Brain microvascular endothelial cell (primary cell): ENCODE results near the gene GPRIN2.

ENCODE experiments used
- DNase-seq: peaks from one replicate; pipeline ENCODE4 v3.0.0-alpha.2; 2020
- H3K27ac ChIP-seq: fragments of 250-450 bp; sonication (Bioruptor Pico); 2 replicates; pipeline ENCODE4 v1.5.1; 2020; ENCODE audit warnings: mild to moderate bottlenecking, moderate library complexity
- H3K27me3 ChIP-seq: fragments of 250-450 bp; sonication (Bioruptor Pico); replicated peaks from 2 replicates; pipeline ENCODE4 v1.5.1; 2020; ENCODE audit warnings: mild to moderate bottlenecking
- H3K36me3 ChIP-seq: fragments of 250-450 bp; sonication (Bioruptor Pico); replicated peaks from 2 replicates; pipeline ENCODE4 v1.5.1; 2020; ENCODE audit warnings: mild to moderate bottlenecking
- H3K4me3 ChIP-seq: 2 replicates; pipeline ENCODE4 v1.5.1; 2011; ENCODE audit warnings: low read depth, mild to moderate bottlenecking, control low read depth, low read length, moderate library complexity
- CTCF ChIP-seq: IDR thresholded peaks from 2 replicates; pipeline ENCODE4 v1.5.1; 2011; ENCODE audit warnings: low read depth, mild to moderate bottlenecking, moderate library complexity, low read length, control low read depth, inconsistent platforms; ENCODE audit errors: missing control alignments
- in situ Hi-C: cut with HindIII; loops from 2 replicates; pipeline ENCODE4 v1.10.0; 2017; ENCODE audit warnings: low sequenced_read_pairs, low pct_ligation_motif_present

Gene GPRIN2

DNA sequence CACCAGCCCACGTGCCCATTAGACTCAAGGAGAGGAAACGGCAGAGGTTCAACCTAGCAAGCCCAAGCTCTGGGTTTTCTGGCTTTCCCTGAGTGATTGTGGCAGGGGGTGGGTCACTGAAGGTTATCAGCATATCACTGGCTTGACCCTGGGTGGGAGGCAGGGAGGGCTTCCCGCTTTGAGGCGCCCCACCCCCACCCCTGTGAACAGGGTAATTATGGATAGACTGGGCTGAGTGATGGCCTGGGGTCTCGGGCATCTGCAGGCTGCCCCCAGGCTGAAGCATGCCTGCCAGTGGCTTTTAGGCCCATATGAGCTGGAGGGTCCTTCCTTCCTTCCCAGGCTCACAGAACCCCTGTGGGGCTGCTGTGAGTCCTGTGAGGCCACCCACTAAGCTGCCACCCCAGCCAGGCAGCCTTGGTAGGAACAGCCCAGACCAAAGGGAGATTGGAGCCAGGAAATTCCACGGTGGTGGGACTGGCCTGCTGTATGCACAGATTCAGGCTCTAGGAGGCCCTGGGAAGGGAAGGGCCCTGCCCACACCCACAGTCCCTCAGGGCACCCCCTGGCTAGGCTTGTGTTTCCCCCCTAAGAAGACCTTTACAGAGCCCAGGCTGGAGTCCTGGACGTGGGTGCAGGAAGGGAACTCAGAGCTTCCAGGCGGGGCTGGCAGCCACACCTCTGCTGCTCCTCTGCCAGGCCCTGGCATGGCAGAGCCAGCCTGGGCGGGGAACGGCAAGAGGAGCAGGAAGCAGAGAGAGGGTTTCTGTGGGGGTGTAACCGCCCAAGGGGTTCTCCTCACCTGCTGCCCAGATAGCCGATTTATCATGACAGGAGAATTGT, 33.1 kb downstream of the GPRIN2 start:
- H3K27ac ChIP-seq, result peak overlapping the region; percentile 90
- TF ChIP-seq CTCF, result no peak
- in situ Hi-C loops, result no loop called here

DNA sequence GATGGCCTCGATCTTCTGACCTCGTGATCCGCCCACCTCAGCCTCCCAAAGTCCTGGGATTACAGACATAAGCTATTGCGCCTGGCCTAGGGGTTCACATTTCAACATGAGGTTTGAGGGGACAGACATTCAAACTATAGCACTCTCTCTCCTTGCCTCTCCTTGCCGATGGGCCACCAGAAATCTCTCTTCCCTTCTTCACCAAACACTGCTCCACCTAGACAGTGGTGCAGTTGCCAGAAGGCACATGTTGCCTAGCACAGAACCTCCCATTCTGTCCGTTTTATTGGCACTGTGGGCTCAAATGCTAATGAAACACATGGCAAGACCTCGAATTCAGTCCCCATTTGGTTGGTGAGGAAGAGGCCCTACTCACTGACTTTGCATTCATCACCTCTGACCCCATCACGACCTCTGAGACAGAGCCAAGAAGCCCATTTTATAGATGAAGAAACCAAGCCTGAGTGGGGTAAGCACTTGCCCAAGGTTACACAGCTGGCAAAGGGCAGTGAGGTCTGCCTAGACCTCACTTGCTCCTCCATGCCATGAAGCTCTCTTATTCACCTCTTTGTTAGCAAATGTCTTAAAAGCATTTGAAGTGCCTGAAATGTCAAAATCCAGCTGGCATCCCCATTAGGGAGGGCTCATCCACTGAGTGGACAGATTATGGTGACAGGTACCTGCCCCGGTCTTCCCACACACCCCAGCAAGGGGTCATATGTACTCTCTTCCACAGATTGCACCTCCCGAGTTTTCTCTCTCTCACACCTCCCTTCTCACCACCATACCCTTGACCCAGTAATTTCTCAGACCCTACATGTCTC, 34.0 kb downstream of the GPRIN2 start:
- Histone ChIP-seq H3K4me3 (no peak overlapping the region), H3K27me3 (no peaks in the 10 kb centered on the region), H3K36me3 (no peaks in the 10 kb centered on the region), H3K27ac (no peak overlapping the region)
- no peak for DNase-seq
- in situ Hi-C loops, result no loop called here
- TF ChIP-seq CTCF, result no peak

More for the DNA sequence above, 33.1 kb downstream of the GPRIN2 start:
- H3K27me3 ChIP-seq, result no peaks in the 10 kb centered on the region
- H3K36me3 ChIP-seq, result no peaks in the 10 kb centered on the region
- no peak for DNase-seq
- no peak overlapping the region for H3K4me3 ChIP-seq

DNA sequence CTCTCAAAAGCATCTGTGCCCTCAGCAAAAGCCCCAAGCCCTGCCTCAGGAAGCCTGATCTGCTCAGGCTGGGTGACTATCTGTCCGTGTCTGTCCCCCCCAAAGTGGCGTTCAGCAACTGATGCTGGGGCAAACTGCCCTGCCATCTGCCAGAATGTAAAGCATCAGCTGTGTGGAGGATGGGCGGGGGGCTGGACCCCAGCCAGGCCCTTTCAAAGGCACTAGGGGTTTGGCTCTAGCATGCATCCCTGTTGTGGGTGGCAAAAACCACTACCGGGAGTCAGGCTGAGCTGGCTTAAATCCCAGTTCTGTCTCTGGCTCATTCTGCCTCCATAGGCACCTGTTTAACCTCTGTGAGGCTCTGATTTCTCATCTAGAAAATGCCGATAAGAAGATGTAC, 35.5 kb downstream of the GPRIN2 start:
- in situ Hi-C loops, result no loop called here
- no peaks in the 10 kb centered on the region for H3K36me3 ChIP-seq
- DNase-seq, result no peak
- no peaks in the 10 kb centered on the region for H3K27me3 ChIP-seq
- no peak for TF ChIP-seq CTCF
- H3K27ac ChIP-seq, result no peak overlapping the region
- H3K4me3 ChIP-seq, result no peak overlapping the region

GRCh38 chr10:46520381-46520780, 36.1 kb downstream of the GPRIN2 start:
- Histone ChIP-seq H3K27me3 (no peaks in the 10 kb centered on the region), H3K27ac (no peak overlapping the region), H3K4me3 (no peak overlapping the region), H3K36me3 (no peaks in the 10 kb centered on the region)
- in situ Hi-C loops, result no loop called here
- no peak for TF ChIP-seq CTCF
- DNase-seq, result no peak

DNA sequence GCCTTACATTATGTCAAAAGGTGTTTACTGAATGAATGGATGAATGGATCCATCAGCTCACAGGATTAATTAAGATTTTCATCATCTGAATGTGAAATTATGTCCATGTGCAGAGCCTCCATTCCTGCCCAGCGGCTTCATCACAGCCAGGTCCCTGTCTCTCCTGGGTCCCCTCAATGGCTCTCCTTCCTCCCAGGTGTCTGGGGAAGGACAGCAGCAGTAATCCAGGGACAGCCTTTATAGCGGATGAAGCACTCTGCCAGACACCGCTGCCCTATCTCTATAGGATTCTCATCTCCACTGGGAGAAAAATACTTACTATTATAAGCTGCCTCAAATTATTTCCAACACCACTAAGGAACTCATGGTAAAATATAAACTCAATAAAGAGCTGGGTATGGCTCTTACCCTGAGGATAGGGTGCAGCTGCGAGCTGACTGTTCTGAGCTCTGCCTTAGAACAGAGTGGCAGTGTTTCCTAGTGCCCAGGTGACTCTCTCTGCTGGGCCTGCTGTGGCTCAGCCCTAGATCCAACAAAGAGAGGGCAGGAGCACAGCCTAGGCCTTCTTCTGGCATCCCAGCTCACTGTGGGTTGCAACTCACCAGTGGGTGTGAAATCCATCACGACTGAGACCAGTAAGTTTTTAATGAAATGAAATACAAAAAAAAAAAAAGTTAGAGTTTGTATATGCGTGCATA, 38.3 kb downstream of the GPRIN2 start:
- in situ Hi-C loops, result no loop called here
- no peak for TF ChIP-seq CTCF
- Histone ChIP-seq H3K4me3 (no peak overlapping the region), H3K27me3 (no peaks in the 10 kb centered on the region), H3K36me3 (no peaks in the 10 kb centered on the region), H3K27ac (no peak overlapping the region)
- DNase-seq, result no peak
